AG08396 (cell line): ENCODE measurements around the gene CIB1.
A peak's percentile ranks its signal among the peaks of the same experiment; 100 is the strongest.
"Not testable (repeated sequence)": the region's sequence is repeated elsewhere in the genome, so short reads cannot be mapped to it uniquely, and the experiment has no call there.

Source experiments
- DNase-seq: peaks from one replicate; pipeline ENCODE4 v3.0.0; 2012; ENCODE audit warnings: low spot score, mixed read lengths

CIB1 gene

DNA sequence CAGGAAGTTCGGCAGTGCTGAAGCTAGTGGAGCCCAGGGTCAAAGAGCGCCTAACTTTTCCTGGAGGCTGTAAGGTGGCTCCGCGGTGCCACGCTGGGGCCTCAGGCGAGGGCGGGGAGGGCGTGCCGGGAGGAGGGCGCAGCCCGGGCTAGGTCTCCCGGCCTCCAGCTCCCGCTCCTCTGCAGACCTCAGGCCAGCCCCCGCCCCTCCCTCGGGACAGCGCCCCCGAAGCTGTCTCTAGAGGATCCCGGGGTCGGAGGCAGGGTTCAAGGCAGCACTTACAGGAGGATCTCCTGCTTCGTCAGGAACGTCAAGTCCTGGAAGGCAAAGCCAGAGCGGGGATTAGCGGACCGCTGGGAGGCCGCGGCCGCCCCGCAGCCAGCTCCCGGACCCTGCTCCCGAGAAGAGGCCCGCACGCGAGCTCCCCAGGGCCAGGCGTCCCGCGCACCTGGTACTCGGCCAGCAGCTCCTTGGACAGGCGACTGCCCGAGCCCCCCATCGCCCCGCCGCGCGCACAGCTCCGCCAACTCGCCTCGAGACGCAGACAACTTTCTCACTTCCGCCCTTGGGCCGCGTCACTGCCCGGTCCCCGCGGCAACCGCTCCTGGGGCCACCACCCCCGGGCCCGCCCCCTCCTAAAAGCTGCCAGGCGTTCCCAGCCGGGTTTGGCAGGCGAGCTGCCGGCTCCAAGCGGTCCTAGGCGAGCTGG, at the start of gene CIB1:
TSS of gene CIB1 (minus strand) at position 555 of the 709 bp plus-strand sequence. CDS start at position 499, 56 bp downstream.
- peak; percentile 71 for DNase-seq

- not testable (repeated sequence) for DNase-seq
Measured at GRCh38 chr15:90281637-90282036, 47.9 kb upstream of the CIB1 start.

- DNase-seq = not testable (repeated sequence)
Measured at GRCh38 chr15:90280743-90281142, 47.0 kb upstream of the CIB1 start.

DNA sequence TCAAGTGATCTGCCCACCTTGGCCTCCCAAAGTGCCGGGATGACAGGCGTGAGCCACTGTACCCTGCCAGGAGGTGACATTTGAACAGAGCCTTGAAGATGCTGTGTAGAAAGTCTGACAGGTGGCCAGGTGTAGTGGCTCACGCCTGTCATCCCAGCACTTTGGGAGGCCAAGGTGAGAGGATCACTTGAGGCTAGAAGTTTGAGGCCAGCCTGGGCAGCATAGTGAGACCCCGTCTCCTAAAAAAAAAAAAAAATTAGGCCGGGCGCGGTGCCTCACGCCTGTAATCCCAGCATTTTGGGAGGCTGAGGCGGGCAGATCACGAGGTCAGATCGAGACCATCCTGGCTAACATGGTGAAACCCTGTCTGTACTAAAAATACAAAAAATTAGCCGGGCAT, 44.7 kb upstream of the CIB1 start:
- DNase-seq = not testable (repeated sequence)

DNA sequence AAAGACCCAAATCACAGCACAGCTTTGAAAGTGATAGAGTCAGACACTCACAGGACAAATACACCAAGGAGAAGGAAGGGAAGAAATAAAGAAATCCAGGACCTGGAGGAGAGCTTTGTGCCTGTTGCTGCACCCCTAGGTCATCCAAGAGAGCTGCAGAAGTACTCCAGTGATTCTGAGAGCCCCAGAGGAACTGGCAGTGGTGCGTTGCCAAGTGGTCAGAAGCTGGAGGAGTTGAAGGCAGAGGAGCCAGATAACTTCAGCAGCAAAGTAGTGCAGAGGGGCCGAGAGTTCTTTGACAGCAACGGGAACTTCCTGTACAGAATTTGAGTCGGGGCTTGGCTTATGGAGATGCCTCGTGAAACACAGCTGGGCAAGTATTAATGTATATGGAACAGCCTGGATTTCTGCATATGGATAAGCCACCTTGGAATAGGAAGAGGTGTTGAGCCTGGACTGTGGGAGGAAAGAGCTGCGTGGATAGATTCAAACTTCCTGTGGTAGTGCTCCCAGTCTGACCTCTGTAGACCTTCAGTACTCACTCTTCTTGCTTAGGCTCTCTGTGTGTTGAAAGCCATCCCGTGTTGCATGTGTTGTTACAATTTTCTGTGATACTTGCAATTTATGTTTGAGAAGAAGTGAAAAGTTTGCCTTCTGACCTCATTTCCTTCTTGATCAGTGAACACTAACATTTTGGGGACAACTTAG, 37.9 kb upstream of the CIB1 start:
- DNase-seq = no peak

DNA sequence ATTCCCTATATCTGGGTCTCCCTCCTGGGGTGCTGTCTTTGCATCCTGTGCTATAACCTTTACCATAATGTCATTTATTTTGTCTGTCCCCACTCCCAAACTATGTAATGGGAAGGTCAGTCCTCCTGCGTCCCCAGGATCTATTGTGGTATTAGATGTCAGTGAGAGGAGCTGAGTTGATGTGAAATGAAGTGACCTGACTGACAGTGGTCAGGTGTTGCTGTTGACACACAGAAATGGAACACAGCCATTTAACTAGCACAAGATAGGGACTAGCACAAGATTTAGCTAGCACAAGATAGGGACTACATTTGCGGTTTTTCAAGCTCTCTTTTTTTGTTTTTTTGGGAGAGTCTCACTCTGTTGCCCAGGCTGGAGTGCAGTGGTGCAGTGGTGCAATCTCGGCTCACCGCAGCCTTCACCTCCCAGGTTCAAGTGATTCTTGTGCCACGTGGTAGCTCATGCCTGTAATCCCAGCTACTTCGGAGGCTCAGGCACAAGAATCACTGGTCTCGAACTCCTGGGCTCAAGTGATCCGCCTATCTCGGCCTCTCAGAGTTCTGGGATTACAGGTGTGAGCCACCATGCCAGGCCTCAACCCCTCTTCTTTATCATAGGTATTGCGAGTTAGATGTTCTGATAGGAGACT, 36.9 kb upstream of the CIB1 start:
- no peak for DNase-seq

GRCh38 chr15:90268415-90268814, 34.7 kb upstream of the CIB1 start:
- DNase-seq = no peak

- no peak for DNase-seq
Measured at GRCh38 chr15:90266485-90266884, 32.7 kb upstream of the CIB1 start.

DNA sequence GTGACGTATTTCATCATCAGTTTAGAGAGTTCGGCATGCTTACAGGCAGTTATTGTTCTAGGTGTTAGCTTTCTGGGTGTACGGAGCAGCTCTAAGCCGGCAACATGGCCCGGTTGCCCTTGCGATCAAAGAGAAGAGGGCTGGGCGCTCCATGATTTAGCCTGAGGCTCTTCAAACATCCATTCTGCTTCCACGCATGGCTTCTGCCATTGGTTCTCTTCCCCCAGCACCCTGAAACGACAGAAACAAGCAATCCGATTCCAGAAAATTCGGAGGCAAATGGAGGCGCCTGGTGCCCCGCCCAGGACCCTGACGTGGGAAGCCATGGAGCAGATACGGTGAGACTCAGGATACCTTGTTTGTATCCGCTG, 32.3 kb upstream of the CIB1 start:
- DNase-seq = peak; percentile 51

- peak; percentile 89 for DNase-seq
Measured at GRCh38 chr15:90265271-90266060, 31.7 kb upstream of the CIB1 start, which contains the start of gene NGRN. TSS of gene NGRN (plus strand) at chr15:90265672. CDS start at chr15:90265713, 41 bp downstream.

DNA sequence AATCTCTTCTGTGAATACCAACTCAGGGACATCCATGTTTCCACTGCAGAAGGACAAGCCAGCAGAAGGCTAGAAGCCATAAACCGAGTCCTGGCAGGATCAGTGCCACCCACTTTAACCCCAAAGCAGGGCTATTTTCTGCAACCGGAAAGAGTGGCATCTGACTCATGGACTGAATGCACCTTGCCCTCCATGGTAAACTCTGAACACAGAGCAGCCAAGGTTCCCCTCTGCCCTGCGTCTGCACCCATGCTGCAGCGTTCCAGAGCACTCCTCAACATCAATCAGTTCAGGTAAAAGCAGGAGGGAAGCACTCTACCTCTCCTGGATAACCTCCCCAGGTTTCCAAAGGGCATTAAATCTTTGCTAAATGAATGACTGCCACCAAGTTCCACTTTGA, 30.9 kb upstream of the CIB1 start:
- no peak for DNase-seq

GRCh38 chr15:90262426-90262825, 28.7 kb upstream of the CIB1 start:
- no peak for DNase-seq

GRCh38 chr15:90261811-90262210, 28.1 kb upstream of the CIB1 start:
- no peak for DNase-seq

DNA sequence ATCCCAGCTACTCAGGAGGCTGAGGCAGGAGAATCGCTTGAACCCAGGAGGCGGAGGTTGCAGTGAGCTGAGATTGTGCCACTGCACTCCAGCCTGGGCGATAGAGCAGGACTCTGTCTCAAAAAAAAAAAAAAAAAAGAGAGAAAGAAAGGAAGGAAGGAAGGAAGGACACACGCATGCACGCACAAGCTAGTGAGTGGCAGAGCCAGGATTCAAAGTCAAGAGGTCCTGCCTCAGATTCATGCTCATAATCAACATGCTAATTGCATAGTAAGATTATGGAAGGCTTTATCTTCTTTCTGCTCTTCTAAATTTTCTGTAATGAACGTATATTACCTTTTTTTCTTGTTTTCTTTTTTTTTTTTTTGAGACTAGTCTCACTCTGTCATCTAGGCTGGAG, 27.0 kb upstream of the CIB1 start:
- DNase-seq = not testable (repeated sequence)

DNA sequence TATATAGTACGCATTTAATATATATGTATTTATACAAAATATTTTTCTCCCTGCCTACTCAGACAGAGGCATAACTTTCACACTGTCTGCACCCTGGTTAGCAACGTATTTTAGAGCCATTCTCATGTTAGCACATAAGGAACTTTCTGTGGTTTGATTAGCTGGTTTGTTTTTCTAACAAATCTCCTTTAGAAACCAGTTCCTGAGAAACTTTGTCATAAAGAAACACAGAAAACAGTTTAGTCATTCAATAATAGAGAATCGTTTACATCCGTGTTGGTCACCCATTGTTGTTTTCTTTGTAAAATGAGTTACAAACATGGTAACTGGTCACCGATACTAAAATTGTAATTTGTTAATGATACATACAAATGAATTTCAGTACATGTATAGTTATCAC, 25.8 kb upstream of the CIB1 start:
- no peak for DNase-seq

DNA sequence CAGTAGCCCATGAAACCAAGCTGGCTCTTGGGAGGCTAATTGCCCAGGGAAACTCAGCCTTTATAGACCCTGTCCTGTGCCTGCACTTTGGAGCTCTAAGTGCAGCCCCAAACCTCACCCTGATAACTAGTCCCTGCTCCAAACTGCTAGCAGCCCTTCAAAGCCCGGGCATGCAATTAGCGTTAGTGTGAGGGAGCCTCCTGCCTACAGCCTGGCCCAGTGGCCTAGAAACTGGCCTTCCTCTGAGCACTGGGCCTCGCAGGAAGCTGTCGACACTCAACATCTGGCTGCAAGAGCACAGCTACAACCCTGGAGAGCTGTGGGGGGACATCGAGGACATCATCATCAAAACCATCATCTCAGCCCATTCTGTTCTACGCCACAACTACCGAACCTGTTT, 24.0 kb upstream of the CIB1 start:
- DNase-seq = no peak

DNA sequence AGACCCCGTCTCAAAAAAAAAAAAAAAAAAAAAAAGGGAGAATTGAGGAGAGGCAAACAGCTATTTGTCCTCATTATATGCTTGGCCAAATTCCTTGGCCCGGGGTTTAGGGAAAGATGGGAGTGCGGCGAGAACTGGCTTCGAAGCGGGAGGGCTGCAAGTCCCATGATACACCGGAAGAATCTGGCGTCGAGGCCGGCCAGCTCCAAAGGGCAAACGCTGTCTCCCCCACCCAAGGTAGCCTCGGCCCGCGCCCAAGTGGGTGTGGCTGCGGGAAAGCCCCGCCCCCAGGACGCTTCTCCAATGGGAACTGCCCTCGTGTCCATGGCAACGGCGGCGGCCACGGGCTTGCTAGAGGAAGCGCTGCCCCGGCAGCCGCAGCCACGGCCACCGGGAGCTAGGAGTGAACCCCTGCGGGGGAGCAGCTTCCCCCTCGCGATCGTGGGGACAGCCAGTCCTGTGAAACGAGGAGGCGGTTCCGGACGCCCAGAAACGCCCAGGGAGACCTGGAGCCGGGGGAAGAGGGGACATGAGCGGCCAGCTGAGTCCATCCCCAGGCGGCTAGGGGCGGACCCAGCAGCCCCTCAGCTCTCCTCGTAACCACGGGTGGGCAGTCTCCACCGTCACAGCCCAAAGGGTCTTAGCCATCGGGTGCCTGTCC, 15.6 kb upstream of the CIB1 start, which contains the start of gene TTLL13:
TSS of gene TTLL13 (plus strand) at position 354 of the 661 bp plus-strand sequence. CDS start 1,075 bp downstream, outside the sequence.
- DNase-seq = peak; percentile 93

DNA sequence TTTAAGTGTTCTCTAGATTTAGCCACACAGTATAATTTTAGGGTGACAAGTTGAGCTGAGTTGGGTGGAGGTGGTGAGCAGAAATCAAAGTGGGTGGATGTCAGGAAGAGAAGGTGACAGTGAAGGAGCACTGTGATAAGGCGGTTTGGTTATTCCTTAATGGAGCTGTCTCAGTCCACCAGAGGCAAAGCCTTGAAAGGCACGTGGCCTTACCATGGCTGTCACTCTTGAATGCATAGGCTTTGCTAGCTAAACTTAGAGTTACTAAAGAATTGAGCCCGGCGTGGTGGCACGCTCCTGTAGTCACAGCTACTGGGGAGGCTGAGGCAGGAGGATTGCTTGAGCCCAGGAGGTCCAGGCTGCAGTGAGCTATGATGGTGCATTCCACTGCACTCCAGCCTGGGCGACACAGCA, 15.1 kb upstream of the CIB1 start:
- DNase-seq = no peak

DNA sequence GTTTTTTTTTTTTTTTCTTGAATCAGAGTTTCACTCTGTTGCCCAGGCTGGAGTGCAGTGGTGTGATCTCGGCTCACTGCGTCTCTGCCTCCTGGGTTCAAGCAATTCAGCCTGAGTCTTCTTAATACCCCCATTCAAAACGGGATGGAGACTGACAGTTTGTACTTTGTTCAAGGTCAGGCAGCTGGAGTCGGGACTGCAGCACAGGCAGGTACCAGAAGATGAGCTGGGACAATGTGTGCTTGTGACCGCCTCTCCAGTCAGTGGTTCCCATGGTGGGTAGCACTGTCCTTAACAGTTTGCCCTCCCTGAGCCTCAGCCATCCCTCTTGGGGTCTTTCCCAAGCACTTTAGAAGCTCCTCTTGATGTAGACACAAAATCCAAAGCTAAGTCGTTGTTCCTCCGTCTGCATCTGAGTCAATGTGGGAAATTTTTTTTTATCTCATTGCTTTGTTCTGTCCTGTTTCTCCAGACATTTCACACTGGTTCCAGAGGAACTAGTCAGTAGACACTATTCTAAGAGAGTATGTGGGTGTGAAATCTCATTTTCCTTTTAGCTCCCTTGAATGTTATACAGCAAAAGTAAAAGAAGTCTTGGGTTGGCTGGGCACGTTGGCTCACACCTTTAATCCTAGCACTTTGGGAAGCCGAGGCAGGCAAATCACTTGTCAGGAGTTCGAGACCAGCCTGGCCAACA, 10.3 kb upstream of the CIB1 start:
- DNase-seq = no peak

GRCh38 chr15:90241343-90242192, 7.8 kb upstream of the CIB1 start:
- DNase-seq = no peak
